GM12875 (cell line): Measurements from ENCODE around the gene SLC12A2.
A peak's percentile ranks its signal among the peaks of the same experiment; 100 is the strongest.

Experiments used
- H3K4me3 ChIP-seq: one replicate; pipeline ENCODE4 v1.5.1; 2011; ENCODE audit warnings: low read depth, low read length, control low read depth
- CTCF ChIP-seq: IDR thresholded peaks from 2 replicates; pipeline ENCODE4 v1.5.1; 2011; ENCODE audit warnings: low read depth, mild to moderate bottlenecking, control low read depth, inconsistent platforms, low read length, moderate library complexity, borderline replicate concordance; ENCODE audit not compliant: insufficient read depth

Gene SLC12A2

GRCh38 chr5:128202320-128202719, 118.8 kb downstream of the SLC12A2 start:
- H3K4me3 ChIP-seq: no peak overlapping the region
- no peak for TF ChIP-seq CTCF

GRCh38 chr5:128208436-128208835, 124.9 kb downstream of the SLC12A2 start:
- no peak for TF ChIP-seq CTCF

GRCh38 chr5:128212191-128212806, 128.7 kb downstream of the SLC12A2 start:
- TF ChIP-seq CTCF: no peak
- no peak overlapping the region for H3K4me3 ChIP-seq

More at GRCh38 chr5:128208436-128208835, 124.9 kb downstream of the SLC12A2 start:
- no peak overlapping the region for H3K4me3 ChIP-seq

GRCh38 chr5:128213340-128213739, 129.8 kb downstream of the SLC12A2 start:
- peak; percentile 45 for TF ChIP-seq CTCF
- H3K4me3 ChIP-seq: no peak overlapping the region

GRCh38 chr5:128213833-128214232, 130.3 kb downstream of the SLC12A2 start:
- no peak overlapping the region for H3K4me3 ChIP-seq
- no peak for TF ChIP-seq CTCF

- H3K4me3 ChIP-seq: no peak overlapping the region
- TF ChIP-seq CTCF: no peak
Observed at GRCh38 chr5:128216285-128216684, 132.7 kb downstream of the SLC12A2 start.

GRCh38 chr5:128216860-128217531, 133.4 kb downstream of the SLC12A2 start:
- no peak for TF ChIP-seq CTCF
- H3K4me3 ChIP-seq: no peak overlapping the region
